H9 (cell line): ENCODE measurements around the gene VPS9D1. TPM values are rescaled to one million over a fixed set of nuclear protein-coding genes. Genes with fewer than 3 reads are reported as not detected.

Experiments
- DNase-seq: peaks from one replicate; pipeline ENCODE4 v3.0.0-alpha.2; 2017
- H2AFZ ChIP-seq: one replicate; pipeline ENCODE4 v1.6.1; 2013; ENCODE audit warnings: mild to moderate bottlenecking, low read length, control low read depth, moderate library complexity
- H2AK5ac ChIP-seq: 2 replicates; pipeline ENCODE4 v1.6.1; 2013; ENCODE audit warnings: low read length, control low read depth, mixed read lengths; ENCODE audit not compliant: insufficient read length
- H2BK120ac ChIP-seq: one replicate; pipeline ENCODE4 v1.6.1; 2013; ENCODE audit warnings: low read depth, mild to moderate bottlenecking, low read length, control low read depth, inconsistent platforms; ENCODE audit not compliant: poor library complexity, severe bottlenecking
- H2BK12ac ChIP-seq: 2 replicates; pipeline ENCODE4 v1.6.1; 2013; ENCODE audit warnings: low read length, control low read depth, mixed read lengths, low read depth; ENCODE audit not compliant: insufficient read length
- H2BK15ac ChIP-seq: 2 replicates; pipeline ENCODE4 v1.6.1; 2013; ENCODE audit warnings: low read depth, low read length, control low read depth
- H2BK20ac ChIP-seq: one replicate; pipeline ENCODE4 v1.6.1; 2013; ENCODE audit warnings: low read depth, mild to moderate bottlenecking, low read length, control low read depth, inconsistent platforms; ENCODE audit not compliant: poor library complexity, severe bottlenecking
- H2BK5ac ChIP-seq: 2 replicates; pipeline ENCODE4 v1.6.1; 2013; ENCODE audit warnings: low read length, control low read depth, mixed read lengths; ENCODE audit not compliant: insufficient read length
- H3K14ac ChIP-seq: 2 replicates; pipeline ENCODE4 v1.6.1; 2013; ENCODE audit warnings: low read length, control low read depth; ENCODE audit not compliant: insufficient read depth
- H3K18ac ChIP-seq: 2 replicates; pipeline ENCODE4 v1.6.1; 2013; ENCODE audit warnings: low read depth, mild to moderate bottlenecking, mixed read lengths, low read length, control low read depth; ENCODE audit not compliant: insufficient read length
- H3K23ac ChIP-seq: 2 replicates; pipeline ENCODE4 v1.6.1; 2013; ENCODE audit warnings: low read length, control low read depth, mixed read lengths, low read depth; ENCODE audit not compliant: insufficient read length
- H3K23me2 ChIP-seq: 2 replicates; pipeline ENCODE4 v1.6.1; 2013; ENCODE audit warnings: low read depth, mild to moderate bottlenecking, mixed read lengths, low read length, control low read depth; ENCODE audit not compliant: insufficient read length, poor library complexity, severe bottlenecking
- H3K27ac ChIP-seq: 2 replicates; pipeline ENCODE4 v1.5.1; 2013; ENCODE audit warnings: low read length, control low read depth, mixed read lengths, low read depth; ENCODE audit not compliant: insufficient read length
- H3K27me3 ChIP-seq: 2 replicates; pipeline ENCODE4 v1.6.1; 2013; ENCODE audit warnings: low read length, control low read depth, inconsistent platforms; ENCODE audit not compliant: insufficient read depth
- H3K4ac ChIP-seq: 2 replicates; pipeline ENCODE4 v1.6.1; 2013; ENCODE audit warnings: low read depth, mild to moderate bottlenecking, control low read depth, inconsistent platforms, low read length, moderate library complexity
- H3K4me1 ChIP-seq: 2 replicates; pipeline ENCODE4 v1.6.1; 2013; ENCODE audit warnings: low read length, control low read depth, inconsistent platforms; ENCODE audit not compliant: insufficient read depth
- H3K4me2 ChIP-seq: 2 replicates; pipeline ENCODE4 v1.6.1; 2013; ENCODE audit warnings: low read length, control low read depth, mixed read lengths; ENCODE audit not compliant: insufficient read length, insufficient read depth
- H3K56ac ChIP-seq: 2 replicates; pipeline ENCODE4 v1.6.1; 2013; ENCODE audit warnings: low read depth, mild to moderate bottlenecking, mixed read lengths, low read length, control low read depth; ENCODE audit not compliant: insufficient read length
- H3K79me1 ChIP-seq: 2 replicates; pipeline ENCODE4 v1.6.1; 2013; ENCODE audit warnings: low read depth, mild to moderate bottlenecking, moderate library complexity, low read length, control low read depth, inconsistent platforms; ENCODE audit not compliant: insufficient read depth, poor library complexity, severe bottlenecking
- H3K79me2 ChIP-seq: 2 replicates; pipeline ENCODE4 v1.6.1; 2013; ENCODE audit warnings: low read length, control low read depth, inconsistent platforms; ENCODE audit not compliant: insufficient read depth
- H3K9ac ChIP-seq: 2 replicates; pipeline ENCODE4 v1.6.1; 2013; ENCODE audit warnings: low read length, control low read depth, mixed read lengths; ENCODE audit not compliant: insufficient read length; ENCODE audit errors: extremely low read depth
- H3K9me3 ChIP-seq: one replicate; pipeline ENCODE4 v1.6.1; 2013; ENCODE audit warnings: low read depth, low read length, inconsistent platforms; ENCODE audit not compliant: control insufficient read depth
- H3T11ph ChIP-seq: one replicate; pipeline ENCODE4 v1.6.1; 2013; ENCODE audit warnings: mild to moderate bottlenecking, low read length, control low read depth, inconsistent platforms
- H4K20me1 ChIP-seq: one replicate; pipeline ENCODE4 v1.6.1; 2013; ENCODE audit not compliant: control insufficient read depth, insufficient read length, insufficient read depth
- H4K5ac ChIP-seq: 2 replicates; pipeline ENCODE4 v1.6.1; 2013; ENCODE audit warnings: low read depth, mild to moderate bottlenecking, mixed read lengths, low read length, control low read depth; ENCODE audit not compliant: insufficient read length
- H4K8ac ChIP-seq: replicated peaks from 2 replicates; pipeline ENCODE4 v1.6.1; 2013; ENCODE audit warnings: low read length, control low read depth, mixed read lengths, low read depth; ENCODE audit not compliant: insufficient read length
- H4K91ac ChIP-seq: 2 replicates; pipeline ENCODE4 v1.6.1; 2013; ENCODE audit warnings: low read depth, mild to moderate bottlenecking, moderate library complexity, mixed read lengths, low read length, control low read depth; ENCODE audit not compliant: insufficient read length
- H3K27ac Mint-ChIP-seq, 3 experiments: 2 replicates in 2 of 3; 3 replicates in 1 of 3; pipeline ENCODE4 v1.8.0; 2020 to 2021; ENCODE audit warnings: mixed read lengths in 3 of 3, mild to moderate bottlenecking in 1 of 3, moderate library complexity in 1 of 3
- H3K27me3 Mint-ChIP-seq: 2 replicates; pipeline ENCODE4 v1.8.0; 2021; ENCODE audit warnings: low read depth, mild to moderate bottlenecking, moderate library complexity, mixed read lengths
- H3K36me3 Mint-ChIP-seq, 3 experiments: 2 replicates in 2 of 3; 3 replicates in 1 of 3; pipeline ENCODE4 v1.8.0; 2020 to 2021; ENCODE audit warnings: low read depth in 3 of 3, mixed read lengths in 3 of 3; ENCODE audit not compliant: insufficient read depth in 1 of 3
- H3K4me1 Mint-ChIP-seq, 2 experiments: 2 replicates each; pipeline ENCODE4 v1.8.0; 2020; ENCODE audit warnings: mixed read lengths in 2 of 2
- H3K4me3 Mint-ChIP-seq, 2 experiments: 2 replicates in 1 of 2; 3 replicates in 1 of 2; pipeline ENCODE4 v1.8.0; 2020 to 2021; ENCODE audit warnings: mild to moderate bottlenecking in 2 of 2, mixed read lengths in 2 of 2, moderate library complexity in 1 of 2
- H3K9me3 Mint-ChIP-seq, 2 experiments: 2 replicates in 1 of 2; 3 replicates in 1 of 2; pipeline ENCODE4 v1.8.0; 2020; ENCODE audit warnings: mild to moderate bottlenecking in 2 of 2, mixed read lengths in 2 of 2, moderate library complexity in 1 of 2
- WGBS: extraction: QIAGEN DNeasy Blood & Tissue Kit; methylation state at CpG from one replicate; pipeline ENCODE4 v1.1.7; 2013; ENCODE audit warnings: missing lambda C conversion rate, low lambda C conversion rate, mixed read lengths; ENCODE audit not compliant: insufficient read length; ENCODE audit errors: extremely low coverage; 5-methylcytosine and 5-hydroxymethylcytosine counted together
- total RNA-seq: library from RNA; stranded (reverse); gene quantifications from 2 replicates; pipeline ENCODE4 v1.2.1, GENCODE V29; 2021
- TF ChIP-seq, protein P1 (sequence below): fragments of 200-600 bp; sonication (generic); conservative IDR thresholded peaks from 3 replicates; pipeline ENCODE4 v1.8.0; 2021; ENCODE audit warnings: antibody characterized with exemption, mild to moderate bottlenecking

VPS9D1 gene
- total RNA-seq, 1 experiment from 2014 or later: 6.0 TPM

DNA sequence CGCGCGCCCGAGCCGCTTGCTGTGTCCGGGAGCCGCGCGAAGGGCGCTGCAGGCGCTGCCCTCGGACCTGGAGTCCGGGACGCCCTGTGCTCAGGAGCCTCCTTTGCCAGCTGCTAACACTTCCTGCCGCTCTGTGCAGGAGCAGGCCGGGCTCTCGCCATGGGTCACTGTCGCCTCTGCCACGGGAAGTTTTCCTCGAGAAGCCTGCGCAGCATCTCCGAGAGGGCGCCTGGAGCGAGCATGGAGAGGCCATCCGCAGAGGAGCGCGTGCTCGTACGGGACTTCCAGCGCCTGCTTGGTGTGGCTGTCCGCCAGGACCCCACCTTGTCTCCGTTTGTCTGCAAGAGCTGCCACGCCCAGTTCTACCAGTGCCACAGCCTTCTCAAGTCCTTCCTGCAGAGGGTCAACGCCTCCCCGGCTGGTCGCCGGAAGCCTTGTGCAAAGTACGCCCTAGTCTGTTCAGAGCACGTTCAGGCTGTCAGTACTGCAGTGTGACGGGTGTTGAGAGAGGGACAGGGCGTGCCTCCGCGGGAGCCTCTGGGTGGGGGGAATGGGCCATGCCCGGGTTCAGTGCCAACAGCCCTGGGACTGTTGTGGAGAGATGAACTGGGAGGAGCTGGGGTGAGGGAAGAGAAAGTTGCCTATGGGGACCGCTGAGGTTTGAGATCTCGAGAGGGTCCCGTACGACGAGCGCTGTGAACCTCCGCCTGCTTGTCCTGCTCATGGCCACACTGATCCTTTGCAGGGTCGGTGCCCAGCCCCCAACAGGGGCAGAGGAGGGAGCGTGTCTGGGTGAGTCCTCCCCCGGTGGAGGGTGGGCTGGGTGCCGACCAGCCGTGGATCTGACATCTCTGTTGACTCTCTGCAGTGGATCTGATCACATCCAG lies 1.9 kb upstream of the VPS9D1 start:
- Histone ChIP-seq H3K27ac (no peak overlapping the region), H3T11ph (no peak overlapping the region), H3K4ac (no peak overlapping the region), H3K56ac (no peak overlapping the region), H2AFZ (no peak overlapping the region), H3K27me3 (peaks cover 9% of the 10 kb centered on the region; the same call in 1 of the 2 replicates), H4K20me1 (no peaks in the 10 kb centered on the region), H3K14ac (no peak overlapping the region), H3K18ac (no peak overlapping the region), H4K91ac (no peak overlapping the region), H3K79me1 (no peaks in the 10 kb centered on the region), H3K9me3 (no peaks in the 10 kb centered on the region), H3K23me2 (peaks cover 18% of the 10 kb centered on the region), H2BK120ac (no peak overlapping the region), H2BK5ac (no peak overlapping the region), H3K9ac (peak overlapping the region; percentile 10), H4K5ac (no peak overlapping the region), H2BK15ac (no peak overlapping the region), H2BK12ac (no peak overlapping the region), H4K8ac (no peak overlapping the region), H3K4me1 (no peaks in the 10 kb centered on the region), H3K23ac (no peak overlapping the region), H3K4me2 (peak overlapping the region; percentile 64), H2AK5ac (no peak overlapping the region), H3K79me2 (no peaks in the 10 kb centered on the region), H2BK20ac (no peak overlapping the region)
- Mint-ChIP-seq H3K27ac (no peak overlapping the region; a peak in 1 of 7 replicates), H3K36me3 (peaks cover 18 to 38% (median 32%) of the 10 kb centered on the region in 3 experiments), H3K4me3 (peak overlapping the region; percentile 65 to 76), H3K4me1 (peaks cover 15 to 18% of the 10 kb centered on the region in 2 experiments), H3K27me3 (peaks cover 47% of the 10 kb centered on the region), H3K9me3 (no peaks in the 10 kb centered on the region)
- DNase-seq: no peak
- no CpG with 5 or more reads among the region's 56 CpGs for WGBS
- TF ChIP-seq, protein P1, sequence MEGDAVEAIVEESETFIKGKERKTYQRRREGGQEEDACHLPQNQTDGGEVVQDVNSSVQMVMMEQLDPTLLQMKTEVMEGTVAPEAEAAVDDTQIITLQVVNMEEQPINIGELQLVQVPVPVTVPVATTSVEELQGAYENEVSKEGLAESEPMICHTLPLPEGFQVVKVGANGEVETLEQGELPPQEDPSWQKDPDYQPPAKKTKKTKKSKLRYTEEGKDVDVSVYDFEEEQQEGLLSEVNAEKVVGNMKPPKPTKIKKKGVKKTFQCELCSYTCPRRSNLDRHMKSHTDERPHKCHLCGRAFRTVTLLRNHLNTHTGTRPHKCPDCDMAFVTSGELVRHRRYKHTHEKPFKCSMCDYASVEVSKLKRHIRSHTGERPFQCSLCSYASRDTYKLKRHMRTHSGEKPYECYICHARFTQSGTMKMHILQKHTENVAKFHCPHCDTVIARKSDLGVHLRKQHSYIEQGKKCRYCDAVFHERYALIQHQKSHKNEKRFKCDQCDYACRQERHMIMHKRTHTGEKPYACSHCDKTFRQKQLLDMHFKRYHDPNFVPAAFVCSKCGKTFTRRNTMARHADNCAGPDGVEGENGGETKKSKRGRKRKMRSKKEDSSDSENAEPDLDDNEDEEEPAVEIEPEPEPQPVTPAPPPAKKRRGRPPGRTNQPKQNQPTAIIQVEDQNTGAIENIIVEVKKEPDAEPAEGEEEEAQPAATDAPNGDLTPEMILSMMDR: no peak
